ENCODE results near the gene AQP12A.

Gene AQP12A

DNA sequence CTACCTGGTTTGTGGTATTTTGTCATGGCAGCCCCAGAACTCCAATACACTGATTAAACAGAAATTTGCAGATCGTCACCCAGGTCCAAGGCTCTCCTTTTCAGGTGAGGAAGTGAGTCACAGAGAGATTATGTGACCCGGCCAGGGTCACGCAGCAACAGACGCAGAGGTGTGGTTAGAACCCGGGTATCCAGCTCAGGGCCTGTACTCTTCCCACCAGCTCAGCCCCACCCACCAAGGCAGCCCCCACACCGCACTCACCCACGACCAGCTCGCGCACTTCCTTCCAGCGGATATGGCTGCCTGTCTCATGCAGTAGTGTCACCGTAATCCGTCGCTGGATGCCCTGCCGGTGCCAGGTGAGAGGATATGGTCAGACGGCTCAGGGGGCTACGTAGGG lies 48.1 kb downstream of the AQP12A start:
- DNase-seq (ENCODE audit: low read depth in 2 of 2), result peak; percentile 18 to 19

DNA sequence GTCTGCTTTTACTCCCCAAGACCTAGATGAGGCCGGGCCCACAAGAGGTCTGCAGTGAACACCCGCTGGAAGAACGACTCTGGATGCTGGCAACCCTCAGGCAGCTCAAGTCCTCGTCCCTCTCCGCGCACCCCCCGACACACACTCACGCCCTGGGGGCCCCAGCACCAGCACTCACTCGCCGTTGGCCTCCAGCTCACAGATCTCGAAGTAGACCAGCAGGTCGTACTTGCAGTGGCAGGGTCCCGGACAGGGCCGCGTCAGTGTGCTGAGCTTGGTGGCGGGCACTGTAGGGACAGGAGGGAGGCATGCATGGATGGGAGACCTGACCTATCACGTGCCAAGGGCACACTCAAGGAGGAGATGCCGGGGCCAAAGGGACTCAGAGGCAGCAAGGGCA lies 49.4 kb downstream of the AQP12A start:
- no peak for DNase-seq (ENCODE audit: low read depth in 2 of 2)

DNA sequence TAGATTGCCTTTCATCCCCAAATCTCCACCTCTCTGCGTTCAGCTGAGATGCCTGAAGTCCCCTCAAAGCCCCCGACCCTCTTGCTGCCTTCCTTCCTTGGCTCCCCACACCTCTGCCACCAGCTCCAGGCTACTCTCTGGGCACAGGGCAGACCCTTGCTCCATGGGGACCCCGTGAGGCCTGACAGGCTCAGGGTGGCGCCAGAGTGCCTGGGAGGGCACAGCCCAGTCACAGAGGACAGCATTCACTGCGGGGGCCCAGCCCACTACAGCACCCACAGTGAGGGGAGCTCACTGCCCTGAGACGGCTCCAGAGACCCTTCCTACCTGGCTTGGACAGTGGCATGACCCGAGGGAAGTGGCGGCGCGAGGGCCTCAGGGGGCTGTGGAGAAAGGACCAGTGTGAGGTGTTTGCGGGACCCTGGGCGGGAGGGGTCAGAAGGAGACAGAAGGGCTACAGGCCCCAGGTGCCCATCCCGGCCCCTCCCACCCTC lies 51.0 kb downstream of the AQP12A start:
- no peak for DNase-seq (ENCODE audit: low read depth in 2 of 2)

DNA sequence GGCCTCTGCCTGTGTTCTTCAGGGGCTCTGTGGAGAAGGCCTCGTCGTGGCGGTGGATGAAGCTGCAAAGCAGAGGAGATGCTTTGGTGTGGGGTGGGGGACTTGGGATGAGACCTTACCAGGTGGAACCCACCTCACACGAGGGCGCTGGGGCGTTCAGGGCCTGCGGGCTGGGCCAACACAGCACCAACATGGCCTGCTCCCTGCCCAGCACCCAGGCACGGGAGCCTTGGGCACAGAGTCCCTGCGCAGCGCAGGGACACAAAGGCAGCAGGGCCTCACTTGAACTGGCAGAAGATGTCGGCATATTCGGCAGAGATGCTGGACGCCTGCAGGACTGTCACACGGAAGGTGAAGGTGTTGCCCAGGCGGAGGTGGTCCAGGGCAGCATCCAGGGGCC lies 53.8 kb downstream of the AQP12A start:
- no peak for DNase-seq (ENCODE audit: low read depth in 2 of 2)

DNA sequence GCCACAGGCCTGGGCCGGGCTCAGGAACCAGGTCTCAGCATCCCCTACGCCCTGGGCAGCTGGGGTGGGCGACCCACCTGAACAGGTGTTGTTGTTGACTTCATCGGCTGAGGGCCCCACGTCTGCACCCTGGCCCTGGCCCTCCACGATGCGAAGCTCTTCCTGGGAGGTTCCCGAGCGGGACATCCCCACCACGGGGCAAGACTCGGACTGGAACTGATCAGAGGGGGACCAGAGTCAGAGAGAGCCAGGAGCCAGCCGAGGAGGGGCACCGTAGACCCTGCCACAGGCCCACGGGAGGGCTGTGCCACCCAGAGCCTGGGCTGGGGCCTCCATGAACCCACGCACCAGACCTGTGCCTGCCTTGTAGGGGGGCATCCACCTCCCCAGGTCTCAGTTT lies 54.3 kb downstream of the AQP12A start:
- no peak for DNase-seq (ENCODE audit: low read depth in 2 of 2)

DNA sequence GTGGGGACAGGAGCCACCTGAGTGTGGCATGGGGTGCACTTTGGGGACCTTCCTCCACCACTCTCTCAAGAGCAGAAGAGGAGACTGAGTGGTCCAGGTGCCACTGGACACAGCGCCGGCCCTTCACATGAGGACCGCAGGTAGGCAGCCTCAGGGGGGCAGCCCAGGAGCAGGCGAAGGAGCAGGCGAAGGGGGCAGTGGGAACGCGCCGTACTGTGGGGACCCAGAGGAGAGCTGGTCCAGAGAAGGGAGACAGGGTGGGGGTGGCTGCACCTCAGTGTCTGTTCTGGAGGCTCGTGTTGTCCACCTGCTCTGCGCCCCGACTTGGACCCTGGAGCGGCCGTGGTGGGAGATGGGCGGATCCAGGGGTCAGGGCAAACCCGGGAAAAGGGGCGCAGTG lies 55.0 kb downstream of the AQP12A start:
- DNase-seq (ENCODE audit: low read depth in 2 of 2), result no peak

DNA sequence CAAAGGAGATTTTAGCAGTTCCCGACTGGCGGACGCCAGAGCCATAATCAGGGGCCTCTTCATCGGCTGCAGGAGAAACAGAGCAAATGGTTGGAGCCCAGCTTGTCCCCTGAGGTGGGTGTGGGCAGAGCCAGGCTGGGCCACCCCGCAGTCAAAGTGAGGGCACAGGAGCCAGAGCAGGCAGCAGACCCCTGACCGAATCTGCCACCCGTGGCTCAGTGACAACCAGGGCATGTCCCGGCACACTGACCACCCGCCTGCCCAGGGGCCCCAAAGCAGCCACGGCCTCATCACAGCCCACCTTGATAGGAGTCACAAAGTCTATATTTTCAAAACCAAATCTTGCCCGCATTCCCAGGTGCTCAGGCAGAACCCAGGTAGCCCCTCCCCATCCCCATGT lies 55.6 kb downstream of the AQP12A start:
- DNase-seq (ENCODE audit: low read depth in 2 of 2), result no peak
